ENCODE measurements around the gene ATP1B1.

The ATP1B1 gene

Small RNAs within 50 kb of the gene (small RNA-seq; reads per million reads assigned to genes)
- gene RNA5SP66 = 0 reads per million in 2 experiments
